GM21447 (cell line): ENCODE results near the gene HNRNPA1.

Experiments
- ATAC-seq: cut with Tn5 transposase; IDR thresholded peaks from one replicate; pipeline ENCODE4 v1.9.1; 2021; ENCODE audit not compliant: unreplicated experiment

HNRNPA1 gene

GRCh38 chr12:54333420-54334034 is 53.0 kb downstream of the HNRNPA1 start:
- ATAC-seq, result no peak
